WTC11 (cell line): ENCODE measurements around the gene BFSP1. TPM values are rescaled to one million over a fixed set of nuclear protein-coding genes. Genes with fewer than 3 reads are reported as not detected.

Experiments
- ATAC-seq: fragments of 200-7000 bp; cut with Tn5 transposase; 2 replicates; pipeline ENCODE4 v1.10.0; 2021; ENCODE audit warnings: mild to moderate bottlenecking, moderate library complexity
- CTCF ChIA-PET: fragments of 300-600 bp; sonication (Branson Sonifier 250); formaldehyde crosslinking; loops from one replicate; lab custom pipeline; 2021; ENCODE audit warnings: antibody characterized with exemption; lab: Charles Lee
- POLR2A ChIA-PET: fragments of 350-600 bp; sonication (Branson Sonifier 250); formaldehyde crosslinking; loops from one replicate; lab custom pipeline; 2021; ENCODE audit warnings: antibody characterized with exemption; lab: Charles Lee
- DNase-seq: peaks from one replicate; pipeline ENCODE4 v3.0.0; 2021; ENCODE audit warnings: low spot score
- H3K27ac Mint-ChIP-seq: 2 replicates; pipeline ENCODE4 v1.8.0; 2021; ENCODE audit warnings: mixed read lengths
- H3K27me3 Mint-ChIP-seq: 2 replicates; pipeline ENCODE4 v1.8.0; 2021; ENCODE audit warnings: low read depth, mild to moderate bottlenecking, moderate library complexity, mixed read lengths
- H3K36me3 Mint-ChIP-seq: 2 replicates; pipeline ENCODE4 v1.8.0; 2021; ENCODE audit warnings: mixed read lengths
- H3K4me1 Mint-ChIP-seq: 2 replicates; pipeline ENCODE4 v1.8.0; 2022; ENCODE audit warnings: mixed read lengths
- H3K4me3 Mint-ChIP-seq: 2 replicates; pipeline ENCODE4 v1.8.0; 2021; ENCODE audit warnings: mild to moderate bottlenecking, moderate library complexity, mixed read lengths
- H3K9me3 Mint-ChIP-seq: 2 replicates; pipeline ENCODE4 v1.8.0; 2021; ENCODE audit warnings: mixed read lengths
- AFF4 ChIP-seq: sonication (generic); formaldehyde crosslinking; IDR thresholded peaks from 2 replicates; pipeline ENCODE4 v1.8.1; 2023; ENCODE audit warnings: mild to moderate bottlenecking, missing genetic modification reagents, borderline replicate concordance
- ARID4B ChIP-seq: sonication (generic); formaldehyde crosslinking; IDR thresholded peaks from 2 replicates; pipeline ENCODE4 v1.8.0; 2023; ENCODE audit warnings: missing genetic modification reagents, mild to moderate bottlenecking, borderline replicate concordance
- ATF1 ChIP-seq: sonication (generic); formaldehyde crosslinking; IDR thresholded peaks from 2 replicates; pipeline ENCODE4 v1.8.1; 2023; ENCODE audit warnings: mild to moderate bottlenecking, moderate library complexity, missing genetic modification reagents
- CREM ChIP-seq: sonication (generic); formaldehyde crosslinking; IDR thresholded peaks from 2 replicates; pipeline ENCODE4 v1.8.1; 2022; ENCODE audit warnings: mild to moderate bottlenecking, missing genetic modification reagents, moderate library complexity
- E2F1 ChIP-seq: sonication (generic); formaldehyde crosslinking; IDR thresholded peaks from 2 replicates; pipeline ENCODE4 v1.8.0; 2022; ENCODE audit warnings: mild to moderate bottlenecking, missing genetic modification reagents
- ERG ChIP-seq: fragments of 250-450 bp; sonication (Bioruptor Pico); IDR thresholded peaks from 2 replicates; pipeline ENCODE4 v1.8.0; 2021; ENCODE audit warnings: mild to moderate bottlenecking
- ESRRA ChIP-seq: sonication (generic); formaldehyde crosslinking; IDR thresholded peaks from 2 replicates; pipeline ENCODE4 v1.8.1; 2022; ENCODE audit warnings: mild to moderate bottlenecking, missing genetic modification reagents, borderline replicate concordance
- IRF1 ChIP-seq: sonication (generic); formaldehyde crosslinking; IDR thresholded peaks from 2 replicates; pipeline ENCODE4 v1.8.0; 2023; ENCODE audit warnings: missing genetic modification reagents
- IRF2 ChIP-seq: sonication (generic); formaldehyde crosslinking; IDR thresholded peaks from 2 replicates; pipeline ENCODE4 v1.8.0; 2022; ENCODE audit warnings: low read depth, missing genetic modification reagents, borderline replicate concordance
- JUN ChIP-seq: sonication (generic); formaldehyde crosslinking; IDR thresholded peaks from 2 replicates; pipeline ENCODE4 v1.8.0; 2023; ENCODE audit warnings: mild to moderate bottlenecking, missing genetic modification reagents
- NFE2L1 ChIP-seq: sonication (generic); formaldehyde crosslinking; IDR thresholded peaks from 2 replicates; pipeline ENCODE4 v1.8.1; 2023; ENCODE audit warnings: missing genetic modification reagents
- NR3C1 ChIP-seq: sonication (generic); formaldehyde crosslinking; conservative IDR thresholded peaks from 2 replicates; pipeline ENCODE4 v1.8.1; 2023; ENCODE audit warnings: low read depth, mild to moderate bottlenecking, missing genetic modification reagents
- RELA ChIP-seq: sonication (generic); formaldehyde crosslinking; IDR thresholded peaks from 2 replicates; pipeline ENCODE4 v1.8.1; 2022; ENCODE audit warnings: missing genetic modification reagents, mild to moderate bottlenecking, borderline replicate concordance
- RORB ChIP-seq: fragments of 250-450 bp; sonication (Bioruptor Pico); IDR thresholded peaks from 2 replicates; pipeline ENCODE4 v1.9.0; 2021; ENCODE audit warnings: mild to moderate bottlenecking
- SMAD4 ChIP-seq: sonication (generic); formaldehyde crosslinking; IDR thresholded peaks from 2 replicates; pipeline ENCODE4 v1.8.0; 2022; ENCODE audit warnings: mild to moderate bottlenecking, missing genetic modification reagents
- SP1 ChIP-seq: sonication (generic); formaldehyde crosslinking; conservative IDR thresholded peaks from 2 replicates; pipeline ENCODE4 v1.8.1; 2022; ENCODE audit warnings: missing genetic modification reagents
- TCF7 ChIP-seq: sonication (generic); formaldehyde crosslinking; IDR thresholded peaks from 2 replicates; pipeline ENCODE4 v1.8.0; 2022; ENCODE audit warnings: mild to moderate bottlenecking, low read depth, missing genetic modification reagents, moderate library complexity
- TEAD1 ChIP-seq: sonication (generic); formaldehyde crosslinking; IDR thresholded peaks from 2 replicates; pipeline ENCODE4 v1.8.0; 2022; ENCODE audit warnings: mild to moderate bottlenecking, missing genetic modification reagents
- USF1 ChIP-seq: sonication (generic); formaldehyde crosslinking; IDR thresholded peaks from 2 replicates; pipeline ENCODE4 v1.8.0; 2022; ENCODE audit warnings: mild to moderate bottlenecking, missing genetic modification reagents
- ZNF138 ChIP-seq: sonication (generic); formaldehyde crosslinking; conservative IDR thresholded peaks from 2 replicates; pipeline ENCODE4 v1.8.1; 2022; ENCODE audit warnings: mild to moderate bottlenecking, moderate library complexity, missing genetic modification reagents
- ZNF232 ChIP-seq: sonication (generic); formaldehyde crosslinking; IDR thresholded peaks from 2 replicates; pipeline ENCODE4 v1.8.0; 2022; ENCODE audit warnings: mild to moderate bottlenecking, missing genetic modification reagents
- ZNF263 ChIP-seq: sonication (generic); formaldehyde crosslinking; IDR thresholded peaks from 2 replicates; pipeline ENCODE4 v1.8.1; 2022; ENCODE audit warnings: low read depth, mild to moderate bottlenecking, moderate library complexity, missing genetic modification reagents
- ZNF423 ChIP-seq: fragments of 250-450 bp; sonication (Bioruptor Pico); IDR thresholded peaks from 2 replicates; pipeline ENCODE4 v2.1.2; 2022; ENCODE audit warnings: mild to moderate bottlenecking, moderate library complexity
- total RNA-seq: library from RNA; stranded (reverse); gene quantifications from 3 replicates; pipeline ENCODE4 v1.2.3, GENCODE V29; 2021

Gene BFSP1
- total RNA-seq, 1 experiment from 2014 or later = 3.0 TPM

GRCh38 chr20:17470521-17470920, 60.7 kb downstream of the BFSP1 start:
- Mint-ChIP-seq H3K36me3 (no peaks in the 10 kb centered on the region), H3K4me3 (no peak overlapping the region), H3K4me1 (no peaks in the 10 kb centered on the region), H3K27ac (no peak overlapping the region), H3K9me3 (no peaks in the 10 kb centered on the region), H3K27me3 (no peaks in the 10 kb centered on the region)
- ChIA-PET CTCF (no interaction called here), POLR2A (no interaction called here)
- no peak for TF ChIP-seq RELA
- no peak for TF ChIP-seq SMAD4 (CRISPR knock-in tag)
- TF ChIP-seq IRF2 = no peak
- TF ChIP-seq ZNF138 (CRISPR knock-in tag) = no peak
- TF ChIP-seq RORB (CRISPR knock-in tag) = no peak
- TF ChIP-seq IRF1 (CRISPR knock-in tag) = no peak
- TF ChIP-seq JUN (CRISPR knock-in tag) = no peak
- no peak for TF ChIP-seq USF1 (CRISPR knock-in tag)
- TF ChIP-seq CREM (CRISPR knock-in tag) = no peak
- ATAC-seq (no peak), DNase-seq (no peak)

GRCh38 chr20:17469246-17470030, 61.7 kb downstream of the BFSP1 start:
- no peaks in the 10 kb centered on the region for H3K9me3 Mint-ChIP-seq
- ATAC-seq (no peak), DNase-seq (no peak)
- H3K4me1 Mint-ChIP-seq = no peaks in the 10 kb centered on the region
- TF ChIP-seq AFF4 (CRISPR knock-in tag) (no peak), ZNF232 (no peak), NFE2L1 (CRISPR knock-in tag) (no peak), ERG (CRISPR knock-in tag) (no peak), ATF1 (no peak), NR3C1 (CRISPR knock-in tag) (no peak), ESRRA (CRISPR knock-in tag) (no peak), SP1 (CRISPR knock-in tag) (no peak), TCF7 (CRISPR knock-in tag) (no peak), E2F1 (CRISPR knock-in tag) (no peak), ZNF263 (no peak), ARID4B (CRISPR knock-in tag) (no peak), TEAD1 (no peak), ZNF423 (CRISPR knock-in tag) (no peak)
- CTCF ChIA-PET = interaction anchor here (0.6 to 1.1 kb wide), 2 partner anchors 665 to 667 kb away, joined by 3 to 4 read pairs; no protein-coding TSS in a partner anchor
- H3K27me3 Mint-ChIP-seq = no peaks in the 10 kb centered on the region
- H3K4me3 Mint-ChIP-seq = no peak overlapping the region
- no peak overlapping the region for H3K27ac Mint-ChIP-seq
- POLR2A ChIA-PET = no interaction called here
- H3K36me3 Mint-ChIP-seq = no peaks in the 10 kb centered on the region
